ENCODE measurements around the gene SMYD3.

The SMYD3 gene

DNA sequence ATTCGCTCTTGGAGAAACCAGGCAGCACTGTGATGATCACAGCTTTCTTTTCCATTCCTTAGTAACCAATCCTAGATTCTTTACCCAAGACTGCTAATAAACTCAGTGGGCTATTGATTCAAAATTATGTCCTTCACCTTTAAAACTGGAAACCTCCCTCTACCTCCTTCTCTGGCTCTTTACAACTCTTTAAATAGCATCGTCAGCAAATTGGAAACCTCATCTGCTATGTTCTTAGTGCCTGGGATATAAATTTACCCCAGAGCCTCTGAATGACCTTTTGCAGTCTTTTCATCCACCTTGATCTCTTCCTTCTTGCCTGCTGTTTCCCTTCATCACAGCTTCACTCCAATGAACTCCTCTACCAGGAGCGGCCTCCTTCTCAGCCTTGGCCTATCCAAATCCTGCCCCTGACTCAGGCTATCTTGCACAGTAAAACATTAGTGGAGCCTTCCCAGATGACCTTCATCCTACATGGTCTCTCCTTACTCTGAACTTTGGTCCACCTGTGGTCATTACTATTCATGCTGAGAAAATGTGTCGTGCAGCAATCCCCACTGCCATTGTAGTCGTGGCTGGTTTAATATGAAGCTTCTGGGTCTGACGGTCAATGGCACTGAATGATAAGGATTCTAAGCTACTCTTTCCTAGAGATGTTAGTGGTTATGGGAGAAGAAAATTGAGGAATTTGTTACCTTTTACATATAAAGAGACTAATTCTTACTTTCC, 644.1 kb downstream of the SMYD3 start:
- H3K4me3 ChIP-seq (ENCODE audit: extremely low read depth, insufficient read depth, low read length, poor library complexity, severe bottlenecking): no peak overlapping the region
- no peak overlapping the region for H3K27ac ChIP-seq (ENCODE audit: low read depth, low read length, severe bottlenecking)
- no peaks in the 10 kb centered on the region for H3K9me3 ChIP-seq (ENCODE audit: control insufficient read depth, low read length)
- WGBS, 2 experiments (ENCODE audit: insufficient coverage in 2 of 2): 80 to 92% methylated on average over 3 to 6 of the region's 6 CpGs
- H3K36me3 ChIP-seq (ENCODE audit: control insufficient read depth, insufficient read depth, low read length): no peaks in the 10 kb centered on the region
- H3K4me1 ChIP-seq (ENCODE audit: control insufficient read depth, insufficient read depth, low read length, poor library complexity, severe bottlenecking): no peaks in the 10 kb centered on the region

DNA sequence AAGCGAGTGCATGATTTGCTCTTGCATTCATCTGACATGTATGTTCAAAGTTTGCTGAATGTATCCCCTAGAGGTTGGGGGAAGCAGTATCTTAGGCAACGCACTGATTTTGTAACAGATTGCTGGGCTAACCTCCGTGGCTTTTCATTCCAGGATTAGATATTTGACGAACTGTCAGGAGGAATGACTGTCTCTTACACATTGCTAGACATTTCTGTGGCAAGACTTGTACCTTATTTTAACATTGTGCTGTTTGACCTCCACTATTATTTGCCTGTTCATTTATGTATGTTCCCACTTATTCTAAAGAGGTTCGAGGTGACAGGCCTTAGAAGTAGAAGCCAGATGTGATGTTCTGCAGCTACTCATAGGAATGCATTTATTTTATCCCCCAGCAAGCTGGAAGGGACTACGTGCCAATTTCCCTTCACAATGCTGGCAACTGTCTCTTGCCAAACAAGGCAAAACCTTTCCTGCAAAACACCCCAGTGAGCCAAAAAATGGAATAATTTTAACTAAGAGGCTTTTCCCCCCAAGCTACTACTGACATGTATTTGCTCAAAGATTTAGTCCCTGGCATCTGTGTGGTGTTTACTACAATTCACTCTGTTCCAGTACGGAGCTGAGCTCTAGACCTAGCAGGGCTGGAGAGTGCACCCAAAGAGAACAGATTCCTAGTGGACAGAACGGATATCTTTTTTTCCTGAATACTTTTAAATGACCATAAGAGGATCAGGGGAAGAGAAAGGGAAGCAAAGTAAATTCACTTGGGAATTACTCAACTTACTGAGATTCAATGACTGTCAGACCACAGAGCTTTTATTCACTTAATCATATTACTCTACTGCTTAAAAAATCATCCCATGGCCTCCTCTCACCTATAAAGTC, 646.2 kb downstream of the SMYD3 start:
- 88 to 92% methylated on average over 5 to 6 of the region's 8 CpGs for WGBS, 2 experiments (ENCODE audit: insufficient coverage in 2 of 2)
- Histone ChIP-seq H3K9me3 (ENCODE audit: control insufficient read depth, low read length) (no peaks in the 10 kb centered on the region), H3K4me3 (ENCODE audit: extremely low read depth, insufficient read depth, low read length, poor library complexity, severe bottlenecking) (no peak overlapping the region), H3K4me1 (ENCODE audit: control insufficient read depth, insufficient read depth, low read length, poor library complexity, severe bottlenecking) (peaks cover 15% of the 10 kb centered on the region), H3K36me3 (ENCODE audit: control insufficient read depth, insufficient read depth, low read length) (no peaks in the 10 kb centered on the region), H3K27ac (ENCODE audit: low read depth, low read length, severe bottlenecking) (no peak overlapping the region)

DNA sequence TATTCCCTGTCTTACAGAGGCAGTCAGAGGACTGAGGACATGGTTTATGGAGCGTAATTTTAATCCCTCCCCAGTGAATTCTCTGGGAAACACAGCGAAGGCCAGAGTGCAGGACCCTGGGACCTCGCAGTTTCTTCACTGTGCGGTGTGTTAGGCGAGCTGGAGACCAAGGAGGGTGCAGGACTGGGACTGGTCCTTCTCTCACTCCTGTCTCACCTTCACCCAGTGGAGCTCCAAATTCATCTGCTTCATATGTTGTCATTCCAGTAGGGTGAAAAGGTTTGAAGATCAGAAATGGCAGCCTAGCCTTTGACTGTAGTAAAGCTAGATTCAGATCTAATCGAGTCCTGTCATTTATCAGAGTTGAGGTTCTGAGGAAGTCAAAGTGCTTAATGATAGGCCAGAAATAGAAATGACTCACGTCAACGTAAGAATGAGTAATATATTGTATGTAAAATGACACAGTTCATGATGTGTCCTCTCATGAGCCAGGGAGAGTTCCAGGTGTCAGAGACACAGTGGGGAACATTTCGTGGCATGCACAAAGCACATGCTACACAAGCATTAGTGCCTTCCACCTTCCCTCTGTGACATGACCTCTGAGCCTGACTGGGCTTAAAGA, 647.5 kb downstream of the SMYD3 start:
- Histone ChIP-seq H3K27ac (ENCODE audit: low read depth, low read length, severe bottlenecking) (no peak overlapping the region), H3K4me3 (ENCODE audit: extremely low read depth, insufficient read depth, low read length, poor library complexity, severe bottlenecking) (no peak overlapping the region)
- WGBS, 2 experiments (ENCODE audit: insufficient coverage in 2 of 2): 65 to 84% methylated on average over 6 to 8 of the region's 9 CpGs

DNA sequence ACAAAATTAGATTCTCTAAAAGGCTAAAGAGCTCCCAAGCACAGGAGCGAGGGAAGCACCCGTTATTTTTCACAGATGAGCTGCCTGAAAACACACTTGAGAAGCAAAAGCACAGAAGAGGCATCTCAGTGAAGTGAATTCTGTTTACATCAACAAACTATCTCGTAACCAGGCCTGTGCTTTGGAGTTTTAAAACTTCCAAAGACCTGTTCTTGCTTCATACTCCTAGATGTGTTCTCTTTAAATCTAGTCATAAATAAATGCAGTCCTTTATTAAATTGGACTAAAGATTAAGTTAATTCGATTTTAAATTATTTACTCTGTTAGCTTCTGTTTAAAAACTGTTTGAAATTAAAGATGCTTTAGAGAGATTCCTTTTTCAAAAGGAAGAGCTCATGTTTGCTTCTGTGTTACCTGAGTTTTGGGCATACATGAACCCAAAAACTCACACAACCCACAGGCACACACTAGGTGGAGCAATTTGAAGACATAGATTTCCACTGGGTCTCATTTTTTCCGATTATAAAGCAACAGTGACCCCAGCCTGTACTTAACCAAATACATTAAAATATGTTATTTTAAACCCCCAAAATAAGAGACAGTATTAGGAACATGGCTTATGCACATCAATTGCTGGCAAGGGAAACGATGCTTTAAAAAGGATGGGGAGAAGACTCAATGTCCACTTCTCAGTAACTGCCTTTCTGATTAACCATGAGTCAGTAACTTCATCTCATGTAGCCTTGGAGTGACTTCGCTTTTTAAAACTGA, 648.2 kb downstream of the SMYD3 start:
- Histone ChIP-seq H3K27ac (ENCODE audit: low read depth, low read length, severe bottlenecking) (no peak overlapping the region), H3K9me3 (ENCODE audit: control insufficient read depth, low read length) (peaks cover 8% of the 10 kb centered on the region), H3K36me3 (ENCODE audit: control insufficient read depth, insufficient read depth, low read length) (peaks cover 4% of the 10 kb centered on the region), H3K4me3 (ENCODE audit: extremely low read depth, insufficient read depth, low read length, poor library complexity, severe bottlenecking) (no peak overlapping the region), H3K4me1 (ENCODE audit: control insufficient read depth, insufficient read depth, low read length, poor library complexity, severe bottlenecking) (peaks cover 15% of the 10 kb centered on the region)
- 59 to 75% methylated on average over 3 to 4 of the region's 7 CpGs for WGBS, 2 experiments (ENCODE audit: insufficient coverage in 2 of 2)

More for the DNA sequence above, 647.5 kb downstream of the SMYD3 start:
- Histone ChIP-seq H3K36me3 (ENCODE audit: control insufficient read depth, insufficient read depth, low read length) (peaks cover 4% of the 10 kb centered on the region), H3K4me1 (ENCODE audit: control insufficient read depth, insufficient read depth, low read length, poor library complexity, severe bottlenecking) (peaks cover 15% of the 10 kb centered on the region), H3K9me3 (ENCODE audit: control insufficient read depth, low read length) (peaks cover 4% of the 10 kb centered on the region)

DNA sequence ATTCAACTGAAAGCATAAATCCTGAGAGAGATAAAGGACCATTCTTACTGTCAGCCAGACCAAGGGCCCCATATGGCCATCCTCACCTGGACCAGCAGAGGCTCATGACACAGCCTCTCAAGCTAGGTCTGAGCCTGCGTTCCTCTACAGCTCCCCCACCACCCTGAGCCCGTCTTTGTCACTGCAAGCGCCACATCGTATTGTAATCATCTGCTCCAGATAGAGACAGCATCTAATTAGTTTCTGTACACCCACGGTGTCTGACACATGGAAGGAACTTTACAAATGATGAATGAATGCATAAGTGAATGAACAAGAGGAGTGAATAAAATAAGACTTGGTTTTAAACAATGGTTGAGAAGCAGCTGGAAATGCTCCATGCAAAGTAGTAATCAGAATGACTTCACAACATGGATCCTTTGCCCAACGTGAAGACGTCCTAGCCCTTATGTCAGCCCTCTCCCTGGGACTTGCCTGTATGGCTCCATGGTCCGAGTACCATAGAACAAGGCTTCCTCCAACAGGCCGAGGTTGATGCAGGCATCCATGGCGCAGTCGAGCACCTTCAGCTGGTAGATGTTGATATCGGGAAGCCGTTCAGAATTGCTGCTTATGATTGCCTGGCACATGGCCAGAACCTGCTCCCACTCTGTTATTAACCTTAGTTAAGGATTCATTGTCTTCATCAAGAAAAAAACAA, 648.9 kb downstream of the SMYD3 start:
- no peak overlapping the region for H3K27ac ChIP-seq (ENCODE audit: low read depth, low read length, severe bottlenecking)
- 91 to 93% methylated on average over 7 to 13 of the region's 13 CpGs for WGBS, 2 experiments (ENCODE audit: insufficient coverage in 2 of 2)
- no peak overlapping the region for H3K4me3 ChIP-seq (ENCODE audit: extremely low read depth, insufficient read depth, low read length, poor library complexity, severe bottlenecking)
- H3K36me3 ChIP-seq (ENCODE audit: control insufficient read depth, insufficient read depth, low read length): peaks cover 4% of the 10 kb centered on the region
- peaks cover 15% of the 10 kb centered on the region for H3K4me1 ChIP-seq (ENCODE audit: control insufficient read depth, insufficient read depth, low read length, poor library complexity, severe bottlenecking)
- H3K9me3 ChIP-seq (ENCODE audit: control insufficient read depth, low read length): peaks cover 8% of the 10 kb centered on the region

DNA sequence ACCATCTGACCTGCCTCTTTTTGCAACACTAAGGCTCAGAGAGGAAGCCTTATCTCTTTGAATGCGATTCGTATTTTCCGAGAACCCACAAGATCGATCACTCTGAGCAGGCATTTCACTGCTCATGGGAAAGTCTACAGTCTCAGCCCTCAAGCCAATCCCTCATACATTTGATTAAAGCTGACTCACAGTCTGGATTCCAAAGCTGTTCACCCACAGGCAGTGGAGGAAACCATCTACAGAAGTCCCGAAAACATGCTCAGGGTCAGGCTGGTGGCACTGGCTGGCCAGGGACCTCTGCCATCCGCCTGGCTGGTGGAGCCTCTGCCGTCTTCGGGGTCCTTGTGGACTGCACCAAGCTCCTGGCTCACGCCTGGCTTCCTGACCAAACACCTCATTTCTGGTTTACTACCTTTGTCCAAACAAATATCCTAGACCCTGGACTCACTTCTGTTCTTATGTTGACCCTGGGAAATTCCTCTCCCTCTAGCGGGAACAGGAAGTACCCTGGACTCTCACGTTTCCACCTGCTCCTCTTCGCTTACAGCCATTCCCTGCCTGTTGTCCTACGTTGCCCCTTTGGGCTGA, 650.0 kb downstream of the SMYD3 start:
- 83 to 86% methylated on average over 9 to 11 of the region's 13 CpGs for WGBS, 2 experiments (ENCODE audit: insufficient coverage in 2 of 2)
- Histone ChIP-seq H3K4me1 (ENCODE audit: control insufficient read depth, insufficient read depth, low read length, poor library complexity, severe bottlenecking) (peaks cover 15% of the 10 kb centered on the region), H3K27ac (ENCODE audit: low read depth, low read length, severe bottlenecking) (peak overlapping the region; percentile 79), H3K4me3 (ENCODE audit: extremely low read depth, insufficient read depth, low read length, poor library complexity, severe bottlenecking) (no peak overlapping the region), H3K36me3 (ENCODE audit: control insufficient read depth, insufficient read depth, low read length) (peaks cover 4% of the 10 kb centered on the region), H3K9me3 (ENCODE audit: control insufficient read depth, low read length) (peaks cover 8% of the 10 kb centered on the region)

DNA sequence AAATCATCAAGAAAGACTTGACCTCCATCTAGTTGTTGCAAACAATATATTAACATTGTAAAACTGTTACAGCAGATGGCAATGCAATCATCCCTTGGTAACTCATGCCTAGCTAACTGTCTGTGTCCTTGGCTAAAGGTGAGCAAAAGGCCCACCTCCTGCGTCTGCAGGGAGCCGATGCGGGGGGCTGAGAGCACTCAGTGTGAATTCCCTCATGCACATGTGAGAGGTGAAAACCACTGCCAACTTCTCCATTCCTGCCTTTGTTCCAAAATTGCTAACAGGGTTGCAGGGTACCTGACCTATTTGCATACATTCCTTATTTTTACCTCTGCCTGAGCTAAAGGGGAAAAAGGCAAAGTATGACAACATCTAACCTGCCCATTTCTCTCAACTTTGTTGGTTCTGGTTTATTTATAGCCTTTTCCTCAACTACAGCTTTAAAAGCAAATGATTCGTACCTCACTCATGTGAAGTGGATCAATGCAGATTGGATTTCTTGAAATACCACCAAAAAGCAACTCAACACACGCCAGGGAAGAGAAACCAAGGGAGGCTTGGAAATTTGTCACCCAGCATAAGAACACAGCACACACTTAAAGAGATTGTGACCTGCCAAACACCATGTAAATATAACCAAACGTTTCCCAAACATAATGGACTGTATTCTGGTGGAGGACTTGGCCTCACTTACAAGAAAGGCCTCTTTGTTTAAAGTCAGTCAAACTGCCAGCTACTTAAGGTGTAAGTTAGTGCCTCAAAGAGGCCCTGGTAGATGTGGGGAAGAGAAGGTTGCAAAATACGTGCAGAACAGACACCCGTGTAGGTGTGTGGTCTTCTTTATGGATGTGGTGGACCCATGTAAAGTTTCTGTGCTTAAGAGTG, 651.0 kb downstream of the SMYD3 start:
- H3K4me1 ChIP-seq (ENCODE audit: control insufficient read depth, insufficient read depth, low read length, poor library complexity, severe bottlenecking): peaks cover 15% of the 10 kb centered on the region
- WGBS, 2 experiments (ENCODE audit: insufficient coverage in 2 of 2): 62 to 78% methylated on average over 5 to 6 of the region's 8 CpGs
- H3K9me3 ChIP-seq (ENCODE audit: control insufficient read depth, low read length): peaks cover 8% of the 10 kb centered on the region
- peaks cover 4% of the 10 kb centered on the region for H3K36me3 ChIP-seq (ENCODE audit: control insufficient read depth, insufficient read depth, low read length)
- H3K27ac ChIP-seq (ENCODE audit: low read depth, low read length, severe bottlenecking): peak overlapping the region; percentile 79
- no peak overlapping the region for H3K4me3 ChIP-seq (ENCODE audit: extremely low read depth, insufficient read depth, low read length, poor library complexity, severe bottlenecking)

DNA sequence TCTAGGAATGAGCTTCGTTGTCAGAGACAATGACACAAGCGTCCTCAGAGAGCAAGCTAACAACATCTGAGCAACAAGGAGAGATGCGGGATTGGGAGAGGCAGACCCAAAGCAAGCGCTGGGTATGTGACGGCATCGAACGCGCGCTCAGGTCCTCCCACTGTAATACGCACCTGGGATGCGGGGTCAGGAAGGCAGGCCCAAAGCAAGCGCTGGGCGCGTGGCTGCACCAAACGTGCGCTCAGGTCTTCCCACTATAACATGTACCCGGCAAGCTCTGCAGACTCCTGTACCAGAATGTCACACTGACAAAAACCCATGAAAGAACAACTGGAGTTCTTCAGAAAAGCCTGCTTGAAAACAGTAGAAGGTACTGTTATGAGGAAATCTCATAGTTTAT, 653.8 kb downstream of the SMYD3 start:
- H3K9me3 ChIP-seq (ENCODE audit: control insufficient read depth, low read length): peaks cover 11% of the 10 kb centered on the region
- 95 to 99% methylated on average over 16 of the region's 17 CpGs for WGBS, 2 experiments (ENCODE audit: insufficient coverage in 2 of 2)
- no peak overlapping the region for H3K27ac ChIP-seq (ENCODE audit: low read depth, low read length, severe bottlenecking)
- H3K4me3 ChIP-seq (ENCODE audit: extremely low read depth, insufficient read depth, low read length, poor library complexity, severe bottlenecking): no peak overlapping the region
- H3K36me3 ChIP-seq (ENCODE audit: control insufficient read depth, insufficient read depth, low read length): peaks cover 4% of the 10 kb centered on the region
- peaks cover 15% of the 10 kb centered on the region for H3K4me1 ChIP-seq (ENCODE audit: control insufficient read depth, insufficient read depth, low read length, poor library complexity, severe bottlenecking)

DNA sequence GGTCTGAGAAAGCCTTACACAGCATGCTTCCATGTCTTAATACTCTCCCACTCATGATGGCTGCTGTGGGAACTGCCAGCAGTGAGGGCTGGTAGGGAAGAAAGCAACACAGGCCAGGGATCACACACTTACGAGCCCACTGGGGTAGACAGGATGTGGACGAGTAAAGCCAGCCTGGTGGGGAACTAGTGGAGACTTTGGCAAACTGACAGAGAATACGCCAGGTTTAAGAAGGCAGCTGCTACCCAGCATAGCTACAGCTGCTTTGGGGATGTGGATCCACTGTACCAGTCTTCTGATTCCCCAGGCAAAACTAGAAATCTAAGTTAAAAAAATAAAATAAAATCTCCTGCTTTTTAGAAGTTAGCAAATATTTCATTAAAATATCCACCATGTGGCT, 664.0 kb downstream of the SMYD3 start:
- Histone ChIP-seq H3K27ac (ENCODE audit: low read depth, low read length, severe bottlenecking) (no peak overlapping the region), H3K4me1 (ENCODE audit: control insufficient read depth, insufficient read depth, low read length, poor library complexity, severe bottlenecking) (peaks cover 4% of the 10 kb centered on the region), H3K4me3 (ENCODE audit: extremely low read depth, insufficient read depth, low read length, poor library complexity, severe bottlenecking) (no peak overlapping the region), H3K36me3 (ENCODE audit: control insufficient read depth, insufficient read depth, low read length) (no peaks in the 10 kb centered on the region), H3K9me3 (ENCODE audit: control insufficient read depth, low read length) (peaks cover 11% of the 10 kb centered on the region)
- WGBS, 2 experiments (ENCODE audit: insufficient coverage in 2 of 2): 57 to 63% methylated on average over 3 of the region's 3 CpGs

Data from mesodermal cell (in vitro differentiated cells).